ENCODE results near the gene METTL24.
"Not testable (repeated sequence)": the region's sequence is repeated elsewhere in the genome, so short reads cannot be mapped to it uniquely, and the experiment has no call there.

The METTL24 gene

DNA sequence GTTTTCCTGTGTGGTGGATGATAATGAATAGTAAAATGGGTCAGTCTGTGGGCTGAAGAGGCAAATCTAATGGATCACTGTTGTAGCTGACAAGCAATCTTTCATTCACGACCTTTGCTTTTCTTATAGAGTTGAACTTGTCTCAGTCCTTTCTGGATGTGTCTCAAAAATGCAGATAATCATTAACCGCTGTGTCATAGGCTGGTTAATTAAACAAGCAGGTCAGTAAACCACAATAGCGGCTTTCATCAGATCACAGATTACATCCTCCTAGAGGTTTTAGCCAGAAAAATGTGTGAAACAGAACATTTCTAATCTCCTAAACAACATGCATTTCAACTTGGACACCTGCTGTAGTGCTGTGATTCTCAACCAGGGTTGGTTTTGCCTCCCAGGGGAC is 2.5 kb upstream of the METTL24 start:
- DNase-seq, result no peak

DNA sequence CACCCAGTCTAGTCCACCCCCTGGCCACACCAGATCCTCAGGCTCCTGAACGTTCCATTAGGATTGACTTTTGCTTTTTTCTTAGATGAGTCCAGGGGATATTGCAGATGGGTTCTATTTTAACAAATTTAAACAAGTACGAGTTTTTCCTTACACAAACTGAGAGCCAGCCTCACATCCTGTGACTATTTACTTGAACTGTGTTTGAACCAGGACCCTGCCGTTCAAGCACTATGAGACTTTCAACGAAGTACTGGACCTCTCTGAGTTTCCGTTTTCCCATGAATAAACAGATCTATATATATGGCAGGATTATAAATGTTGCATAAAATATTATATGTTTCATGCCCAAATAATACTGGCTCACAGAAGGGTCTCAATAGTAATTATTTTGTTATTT is 1.4 kb upstream of the METTL24 start:
- DNase-seq, result no peak

DNA sequence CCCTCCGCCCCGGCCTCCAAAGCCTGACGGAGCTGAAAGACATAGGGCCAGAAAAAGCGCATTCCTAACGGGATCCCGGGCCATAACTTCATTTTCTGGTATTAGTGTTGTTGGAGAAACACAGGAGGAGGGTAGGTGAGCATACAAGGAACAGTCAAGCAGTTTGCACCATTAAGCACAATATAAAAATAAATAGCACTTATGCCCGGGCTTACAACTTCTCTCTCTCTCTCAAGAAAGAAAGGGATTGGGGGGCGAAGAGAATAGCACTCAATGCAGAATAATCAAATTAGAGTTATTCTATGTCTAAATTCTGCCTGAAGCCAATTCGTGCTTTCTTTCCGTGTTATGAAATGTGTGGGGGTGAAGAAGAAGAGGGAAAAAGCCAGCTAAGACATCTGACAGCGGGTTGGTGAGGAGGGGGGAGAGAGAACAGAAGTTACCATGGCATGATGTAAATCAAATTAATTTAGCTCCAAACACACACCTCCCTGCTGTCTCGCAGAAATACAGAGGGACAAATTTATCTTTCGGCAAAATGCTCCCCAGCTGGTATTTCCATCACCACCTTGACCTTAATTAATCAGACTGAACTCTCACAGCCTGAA is 508 bp upstream of the METTL24 start:
- no peak for DNase-seq

DNA sequence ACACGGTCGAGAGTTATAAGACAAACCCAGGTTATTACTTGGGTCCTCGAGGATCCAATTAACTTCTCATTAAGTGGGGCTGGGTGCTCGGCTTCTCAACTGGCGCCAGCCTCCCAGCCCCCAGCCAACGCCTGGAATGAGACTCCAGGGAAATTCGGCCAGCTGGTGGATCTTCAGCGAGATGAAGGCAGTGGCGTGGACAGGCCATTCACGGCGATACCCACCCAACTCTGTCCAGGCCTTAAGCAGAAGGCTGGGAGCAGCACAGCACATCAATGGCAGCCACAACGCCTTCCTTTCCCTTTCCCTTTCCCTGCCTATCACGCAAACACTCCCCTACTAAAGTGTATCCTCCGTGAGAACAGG is 868 bp downstream of the METTL24 start:
- no peak for DNase-seq

DNA sequence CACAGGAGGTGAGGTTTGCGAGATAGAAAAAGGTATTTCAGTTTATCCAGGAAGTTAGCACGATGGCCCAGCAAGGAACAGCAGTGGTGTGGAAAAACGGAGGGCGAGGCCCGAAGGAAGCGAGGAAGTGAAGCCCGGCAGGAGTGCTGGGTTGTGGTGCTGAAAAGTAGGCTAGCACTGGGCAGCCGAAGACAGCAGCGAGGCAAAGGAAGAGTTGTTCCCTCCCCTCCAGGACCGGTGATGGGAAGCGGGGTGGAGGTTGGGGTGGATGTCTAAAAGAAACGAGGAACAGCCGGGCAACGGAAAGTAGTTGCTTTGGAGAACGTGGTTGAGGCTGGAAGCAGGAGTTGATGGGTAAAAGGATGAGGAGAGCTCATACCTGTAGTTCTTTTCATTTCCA is 1.4 kb downstream of the METTL24 start:
- DNase-seq, result no peak

DNA sequence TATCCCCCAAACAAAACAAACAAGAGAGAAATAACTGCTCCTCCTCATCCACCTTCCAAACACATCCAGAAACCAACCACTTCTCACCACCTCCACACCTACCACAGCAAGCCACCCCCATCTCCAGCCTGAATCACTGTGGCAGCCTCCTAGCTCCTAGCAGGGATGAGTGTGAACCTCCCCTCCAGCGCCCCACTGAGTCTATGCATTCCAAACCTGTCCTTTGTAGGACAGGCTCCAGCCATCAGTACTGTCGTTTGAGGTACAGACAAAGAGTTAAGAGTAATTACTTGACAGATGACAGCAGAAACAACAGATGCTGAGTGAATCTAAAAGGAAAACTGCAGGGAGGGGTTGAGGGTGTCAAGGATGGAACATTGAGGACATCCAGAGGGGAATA is 2.4 kb downstream of the METTL24 start:
- DNase-seq, result no peak

DNA sequence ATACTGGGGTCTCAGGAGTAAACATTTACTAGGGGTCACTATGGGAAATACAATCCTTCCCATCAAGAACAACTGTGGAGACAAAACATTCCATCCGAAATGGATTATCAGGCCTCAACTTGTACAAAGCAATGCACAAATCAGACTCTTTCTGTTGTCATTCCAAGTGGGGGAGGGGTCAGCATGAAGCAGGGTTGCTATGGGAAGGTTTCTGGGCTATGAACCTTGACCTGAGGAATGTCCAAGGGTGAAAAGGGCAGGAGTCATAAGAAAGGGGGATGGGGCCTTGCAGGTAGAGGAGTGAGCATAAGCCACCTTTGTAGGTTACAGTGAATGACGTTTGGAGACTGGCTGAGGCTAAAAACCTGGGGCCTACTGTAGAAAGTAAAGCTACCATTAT is 3.1 kb downstream of the METTL24 start:
- DNase-seq, result no peak

DNA sequence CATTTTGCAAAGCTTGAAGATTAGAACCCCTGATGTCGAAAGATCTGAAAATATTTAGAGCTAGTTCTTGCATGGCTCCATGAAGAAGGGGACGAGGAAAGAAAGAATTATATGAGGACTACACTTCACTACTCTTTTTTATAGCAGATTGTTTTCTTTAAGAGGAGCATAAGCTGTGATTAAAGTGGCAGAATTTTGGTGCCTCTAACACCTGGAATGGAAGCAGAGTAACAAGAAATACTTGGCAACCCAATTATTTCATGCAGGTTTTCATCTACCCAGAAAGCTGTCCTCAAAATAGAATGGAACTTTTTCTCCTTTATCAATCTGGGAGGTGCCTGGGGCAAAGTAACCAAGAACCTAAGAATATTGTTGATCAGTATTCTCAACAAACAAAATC is 4.0 kb downstream of the METTL24 start:
- DNase-seq, result no peak

DNA sequence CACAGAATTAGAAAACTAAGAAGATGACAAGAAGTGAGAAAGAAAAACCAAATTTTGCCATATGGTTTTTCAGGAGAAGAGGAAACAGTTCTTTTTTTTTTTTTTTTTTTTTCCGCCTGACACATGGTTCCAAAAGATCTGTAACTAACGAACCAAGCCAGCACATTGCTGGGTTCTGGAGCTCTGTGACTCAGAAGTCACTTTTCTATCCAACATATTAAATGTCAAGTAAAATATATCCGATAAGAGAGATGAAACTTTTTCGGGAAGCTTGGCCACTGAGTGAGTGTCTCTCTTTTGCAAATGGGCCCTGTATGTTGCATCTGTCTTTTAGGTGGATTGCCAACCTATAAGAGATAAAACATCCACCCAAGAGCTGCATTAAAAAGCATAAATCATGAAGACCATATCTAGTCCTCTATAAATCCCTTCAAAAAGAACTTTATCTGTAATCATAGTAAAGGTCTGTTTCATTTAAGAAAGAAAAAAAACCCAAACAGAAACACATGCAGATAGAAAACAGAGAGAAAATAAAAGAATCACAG is 4.6 kb downstream of the METTL24 start:
- DNase-seq, result no peak

DNA sequence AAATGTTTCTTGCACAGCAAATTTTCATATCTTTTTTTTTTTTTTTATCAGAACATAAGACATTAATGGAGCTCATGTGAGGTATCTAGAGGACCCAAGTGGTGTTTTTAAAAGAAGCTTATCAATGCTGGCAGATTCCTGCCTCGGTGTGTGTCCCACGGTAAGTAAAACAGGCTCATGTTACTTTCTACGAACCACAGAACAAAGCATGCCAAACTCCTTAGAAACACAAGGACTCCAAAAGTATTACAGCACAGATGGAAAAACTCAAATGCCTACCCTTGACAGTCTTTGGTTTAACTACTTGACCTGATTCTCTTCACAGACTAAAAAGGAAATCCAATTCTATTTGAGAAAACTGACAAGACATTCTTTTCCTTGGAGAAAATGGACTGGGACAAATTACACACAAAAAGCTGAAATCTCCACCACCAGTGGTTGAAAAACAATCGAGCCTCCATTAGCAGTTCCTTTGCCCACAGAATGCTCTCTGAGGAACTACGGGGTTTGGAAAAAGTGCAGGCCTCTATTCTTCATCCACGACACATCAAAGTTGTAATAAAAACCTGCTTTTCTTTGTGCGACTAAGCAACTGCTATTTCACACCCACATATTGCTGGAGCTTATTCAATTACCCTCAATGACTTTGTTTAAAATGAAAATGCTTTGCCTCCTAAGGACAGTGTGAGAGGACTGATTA is 5.4 kb downstream of the METTL24 start:
- DNase-seq, result no peak

DNA sequence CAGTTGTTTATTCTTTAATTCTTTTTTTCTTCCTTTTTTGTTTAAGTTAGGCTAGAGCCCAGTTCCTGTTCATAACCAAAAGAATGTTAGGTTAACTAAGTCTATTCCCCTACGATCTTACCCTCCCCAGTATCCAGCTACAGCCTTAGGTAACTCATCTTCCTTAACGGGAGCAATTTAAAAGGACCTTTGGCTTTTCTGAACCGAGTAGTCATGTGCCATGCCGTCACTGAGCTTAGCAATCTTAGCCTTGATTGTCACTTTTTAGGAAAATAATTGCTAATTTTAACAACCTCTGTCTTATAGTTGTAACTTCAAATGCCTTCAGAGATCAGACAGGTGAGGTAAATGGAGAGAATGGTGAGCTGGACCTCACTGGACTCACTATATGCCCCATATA is 6.2 kb downstream of the METTL24 start:
- DNase-seq, result no peak

DNA sequence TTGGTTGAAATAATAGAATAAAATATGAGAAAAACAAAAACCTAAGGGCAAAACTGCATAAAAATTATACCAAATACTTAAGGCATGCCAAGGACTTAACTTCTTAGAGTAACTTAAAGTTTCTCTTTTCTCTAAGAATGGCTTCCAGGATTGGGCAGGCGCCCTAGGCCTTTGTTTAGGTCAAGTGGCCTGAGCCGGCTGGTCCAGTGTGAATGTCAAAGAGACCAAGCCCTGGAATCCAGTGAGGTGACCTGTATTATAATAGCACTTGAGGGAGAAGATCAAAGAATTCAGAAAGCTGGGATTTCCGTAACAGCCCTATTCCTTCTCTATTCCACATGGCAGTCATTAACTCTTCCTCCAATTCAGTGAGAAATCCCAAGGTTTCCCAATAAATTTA is 6.6 kb downstream of the METTL24 start:
- DNase-seq, result no peak

DNA sequence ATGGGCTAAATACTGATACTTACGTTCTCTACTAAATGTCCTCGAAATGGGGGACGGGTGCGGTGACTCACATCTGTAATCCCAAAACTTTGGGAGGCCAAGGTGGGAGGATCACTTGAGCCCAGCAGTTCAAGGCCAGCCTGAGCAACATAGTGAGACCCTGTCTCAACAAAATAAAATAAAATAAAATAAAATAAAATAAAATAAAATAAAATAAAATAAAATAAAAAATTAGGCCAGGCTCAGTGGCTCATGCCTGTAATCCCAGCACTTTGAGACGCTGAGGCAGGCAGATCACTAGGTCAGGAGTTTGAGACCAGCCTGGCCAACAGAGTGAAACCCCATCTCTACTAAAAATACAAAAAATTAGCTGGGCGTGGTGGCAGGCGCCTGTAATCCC is 7.6 kb downstream of the METTL24 start:
- not testable (repeated sequence) for DNase-seq

DNA sequence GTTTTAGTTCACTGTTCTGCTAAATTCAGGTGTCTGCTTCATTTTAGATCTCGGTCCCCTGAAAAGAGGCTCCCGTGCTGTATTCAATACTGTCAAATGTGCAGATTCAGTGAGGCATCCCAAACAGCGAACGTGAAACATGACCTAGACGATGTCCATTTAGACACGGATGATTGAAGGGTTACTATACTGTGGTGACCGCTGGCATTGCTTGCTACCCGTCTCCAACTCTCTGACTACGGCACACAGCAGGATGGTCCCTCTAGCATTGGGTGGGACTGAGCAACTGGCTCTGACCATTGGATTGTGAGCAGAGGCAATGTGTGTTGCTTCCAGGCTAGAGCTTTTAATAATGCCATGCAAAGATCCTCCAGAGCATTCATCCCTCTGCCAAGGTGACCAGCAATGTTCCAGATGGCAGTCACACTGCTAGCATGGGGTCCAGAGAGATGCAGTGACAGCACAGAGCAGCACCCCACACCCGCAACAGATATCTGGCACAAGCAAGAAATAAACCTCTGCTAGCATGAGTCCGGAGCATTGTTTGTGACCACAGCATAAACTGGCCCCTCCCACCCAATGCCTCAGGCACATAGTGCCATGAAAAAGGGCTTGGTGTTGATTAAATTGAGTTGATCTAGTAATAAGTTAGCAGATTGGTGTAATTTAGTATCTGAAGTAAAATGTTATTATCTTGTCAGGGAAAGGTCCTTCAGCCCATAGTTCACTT is 9.0 kb downstream of the METTL24 start:
- no peak for DNase-seq

DNA sequence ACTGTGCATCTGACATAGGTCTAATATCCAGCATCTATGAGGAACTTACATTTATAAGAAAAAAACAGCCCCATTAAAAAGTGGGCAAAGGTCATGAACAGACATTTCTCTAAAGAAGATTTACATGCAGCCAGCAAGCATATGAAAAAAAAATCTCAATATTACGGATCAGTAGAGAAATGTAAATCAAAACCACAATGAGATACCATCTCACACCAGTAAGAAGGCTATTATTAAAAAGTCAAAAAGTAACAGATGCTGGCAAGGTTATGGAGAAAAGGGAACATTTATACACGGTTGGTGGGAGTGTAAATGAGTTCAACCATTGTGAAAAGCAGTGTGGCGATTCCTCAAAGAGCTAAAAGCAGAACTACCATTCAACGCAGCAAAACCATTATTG is 13.1 kb downstream of the METTL24 start:
- DNase-seq, result no peak

DNA sequence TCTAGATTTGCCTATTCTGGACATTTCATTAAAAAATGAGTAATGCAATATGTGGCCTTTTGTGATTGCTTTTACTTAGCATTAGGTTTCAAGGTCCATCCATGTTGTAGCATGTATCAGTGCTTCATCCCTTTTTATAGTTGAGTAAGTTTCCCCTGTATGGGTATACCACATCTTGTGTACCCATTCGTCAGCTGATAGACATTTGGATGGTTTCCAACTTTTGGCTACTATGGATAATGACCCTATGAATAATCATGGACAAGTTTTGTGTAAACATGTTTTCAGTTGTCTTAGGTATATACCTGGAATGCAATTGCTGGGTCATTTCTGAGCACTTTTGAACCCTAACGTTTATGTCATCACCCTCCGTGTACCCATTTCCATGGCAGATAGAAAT is 15.4 kb downstream of the METTL24 start:
- DNase-seq, result no peak

DNA sequence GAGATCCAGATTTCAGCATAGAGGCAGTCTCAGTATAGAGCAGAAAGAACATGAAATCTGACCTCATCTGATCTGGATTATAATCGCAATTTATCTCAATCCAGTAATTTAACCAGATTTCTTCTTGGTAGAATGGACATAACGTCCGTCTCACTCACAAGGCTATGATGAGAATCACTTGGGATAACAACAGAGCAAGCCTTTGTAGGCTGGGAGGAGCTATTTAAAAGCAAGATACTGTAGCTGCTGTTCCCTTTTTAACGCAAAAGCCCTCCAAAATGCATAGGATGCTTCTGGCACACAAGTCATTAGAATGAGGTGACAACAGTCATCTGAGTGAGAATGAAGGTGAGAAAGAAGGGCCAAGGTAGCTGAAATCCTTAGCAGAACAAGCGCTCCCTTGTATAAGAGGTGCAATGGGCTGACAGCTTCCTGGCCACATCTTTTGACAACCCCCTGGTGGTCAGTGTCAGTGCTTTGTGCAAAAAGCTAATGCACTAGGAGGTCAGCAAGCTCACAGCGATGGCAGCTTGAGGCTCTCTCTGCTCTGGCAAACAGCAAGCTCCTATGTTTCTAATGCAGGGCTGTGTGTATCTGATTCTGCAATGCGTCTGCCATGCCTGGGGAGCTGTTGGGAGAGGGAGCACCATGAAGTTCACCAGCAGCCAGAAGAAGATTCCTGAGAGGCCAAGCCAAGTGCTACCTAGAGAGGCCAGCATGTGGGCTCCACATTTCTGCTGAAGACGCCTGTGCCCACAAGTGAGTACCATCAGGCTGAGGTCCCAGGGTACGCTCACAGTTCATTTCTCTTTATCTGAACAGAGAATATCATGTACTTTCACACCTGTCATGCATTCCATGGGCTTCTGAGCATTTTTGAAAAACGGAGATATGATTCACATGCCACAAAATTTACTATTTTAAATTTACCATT is 16.2 kb downstream of the METTL24 start:
- no peak for DNase-seq

DNA sequence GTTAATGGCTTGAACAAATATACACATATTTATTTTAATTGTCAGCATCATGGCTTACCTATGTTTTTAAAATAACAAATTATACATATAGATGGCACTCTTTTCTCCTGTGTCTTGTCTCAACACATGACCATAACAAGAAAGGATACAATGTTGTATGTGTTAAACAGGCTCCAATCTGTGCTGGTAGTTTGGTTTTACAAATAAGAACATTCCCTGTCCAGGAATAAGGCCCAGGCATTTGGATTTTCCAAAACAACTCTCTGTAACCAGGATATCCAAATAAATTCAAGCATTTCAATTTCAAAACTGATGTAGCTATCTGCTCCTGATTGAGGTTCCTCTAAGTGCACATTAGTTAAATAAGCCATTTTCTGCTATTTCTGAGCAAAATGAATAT is 17.1 kb downstream of the METTL24 start:
- no peak for DNase-seq

DNA sequence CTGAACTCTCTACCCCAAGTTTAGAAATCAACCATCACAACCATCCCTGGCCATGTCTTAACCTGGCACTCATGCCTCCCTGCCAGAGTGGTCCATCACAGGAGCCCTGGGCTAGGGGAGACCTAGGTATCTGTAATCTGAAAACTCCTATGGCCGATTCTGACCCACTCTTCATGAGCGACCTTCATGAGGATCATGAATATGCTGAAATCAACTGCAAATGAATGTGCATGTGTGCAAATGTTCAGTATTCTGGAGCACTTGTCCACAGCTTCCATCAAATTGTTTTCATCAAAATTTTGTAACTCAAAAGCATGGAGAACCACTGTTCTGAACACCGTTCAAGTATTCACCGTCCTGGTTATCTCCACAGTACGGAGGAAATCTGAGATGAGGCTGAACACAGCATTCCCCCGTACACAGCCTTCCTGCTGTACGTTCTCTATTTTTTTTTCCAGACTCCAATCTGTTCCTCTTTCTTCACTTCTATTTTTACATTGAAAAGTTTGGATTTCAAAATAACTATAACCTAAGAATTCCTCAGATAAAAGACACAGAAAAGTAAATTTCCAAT is 17.7 kb downstream of the METTL24 start:
- DNase-seq, result no peak

DNA sequence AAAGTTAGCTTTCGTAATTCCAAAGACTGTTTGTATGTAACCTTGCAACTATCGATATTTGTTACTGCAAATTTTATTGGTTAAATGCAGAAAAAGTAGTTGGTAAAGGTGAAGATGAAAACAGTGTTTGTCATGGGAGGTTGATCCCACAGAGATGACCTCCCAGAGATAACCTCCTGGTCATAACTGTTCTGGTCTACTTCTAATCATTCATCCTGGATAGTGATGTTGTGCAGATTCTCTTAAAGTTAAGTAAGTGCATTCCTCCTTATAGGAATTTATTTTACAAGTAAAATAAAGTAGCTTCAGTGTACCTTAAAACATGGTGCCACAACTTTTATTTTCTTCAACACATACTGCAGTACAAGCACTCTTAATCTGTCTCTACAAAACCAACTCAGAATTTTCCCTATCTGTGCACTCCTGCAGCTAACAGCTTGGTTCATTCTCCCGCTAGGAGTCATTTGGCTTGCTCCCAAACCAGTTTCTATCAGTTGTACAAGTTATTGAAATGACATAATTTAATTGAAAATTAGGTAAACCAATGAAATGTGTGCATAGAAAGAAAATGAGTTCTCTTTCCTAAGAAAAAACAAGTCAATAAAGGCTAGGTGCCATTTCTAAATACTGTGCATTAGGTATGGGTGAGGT is 19.2 kb downstream of the METTL24 start:
- no peak for DNase-seq

DNA sequence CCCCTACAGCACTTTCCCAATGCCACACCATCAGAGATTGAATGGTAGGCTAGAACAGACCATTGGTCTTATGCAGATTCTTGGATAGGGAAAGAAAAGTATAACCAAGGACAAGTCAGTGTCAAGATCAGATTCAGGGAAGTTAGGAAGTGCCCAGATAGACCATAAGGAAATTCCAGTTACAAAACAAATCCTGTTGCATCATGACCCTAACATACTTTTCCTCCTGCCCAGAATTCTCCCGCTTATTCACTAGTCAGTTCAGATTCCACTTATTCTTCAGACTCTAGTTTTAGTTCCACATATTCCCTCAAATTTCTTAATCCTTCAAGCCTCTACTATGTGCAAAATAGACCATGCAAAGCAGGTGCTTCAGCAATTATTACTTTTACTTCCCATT is 20.7 kb downstream of the METTL24 start:
- no peak for DNase-seq

Measured in cortex of kidney (tissue), 1 donor.